ENCODE results near the gene LRPPRC. TPM values are rescaled to one million over a fixed set of nuclear protein-coding genes. Genes with fewer than 3 reads are reported as not detected.
"Not testable (repeated sequence)": the region's sequence is repeated elsewhere in the genome, so short reads cannot be mapped to it uniquely, and the experiment has no call there.

Gene LRPPRC
- total RNA-seq, 4 donors from 2014 or later = 75.9 to 95.3 (median 81.5) TPM

GRCh38 chr2:43925431-43925830, 70.4 kb downstream of the LRPPRC start:
- H3K36me3 ChIP-seq = peaks cover 3 to 49% of the 10 kb centered on the region in 2 donors
- no peak for ATAC-seq

GRCh38 chr2:43924463-43924862, 71.3 kb downstream of the LRPPRC start:
- TF ChIP-seq CTCF (IDR thresholded peaks at IDR 0.05 in 4 of 5, conservative IDR thresholded peaks at IDR 0.05 in 1 of 5) (no peak), POLR2A (IDR thresholded peaks at IDR 0.05) (no peak)
- Histone ChIP-seq H3K4me3 (no peak overlapping the region), H3K27me3 (no peaks in the 10 kb centered on the region), H3K36me3 (peaks cover 3 to 49% of the 10 kb centered on the region in 2 donors), H3K4me1 (no peaks in the 10 kb centered on the region), H3K27ac (no peak overlapping the region), H3K9me3 (no peaks in the 10 kb centered on the region)
- ATAC-seq = no peak
- no peak for DNase-seq
- intact Hi-C loops (cut with DNase I; ENCODE audit: low total_unique reads) (no loop called here), in situ Hi-C loops (cut with MboI; ENCODE audit: low sequenced_read_pairs in 4 of 4) (no loop called here)

More at GRCh38 chr2:43925431-43925830, 70.4 kb downstream of the LRPPRC start:
- no peak for DNase-seq
- TF ChIP-seq CTCF (IDR thresholded peaks at IDR 0.05 in 4 of 5, conservative IDR thresholded peaks at IDR 0.05 in 1 of 5) = no peak
- TF ChIP-seq POLR2A (IDR thresholded peaks at IDR 0.05) = no peak
- in situ Hi-C loops (cut with MboI; ENCODE audit: low sequenced_read_pairs in 4 of 4) (no loop called here), intact Hi-C loops (cut with DNase I; ENCODE audit: low total_unique reads) (no loop called here)
- Histone ChIP-seq H3K27ac (no peak overlapping the region), H3K9me3 (no peaks in the 10 kb centered on the region), H3K4me1 (no peaks in the 10 kb centered on the region), H3K4me3 (no peak overlapping the region), H3K27me3 (no peaks in the 10 kb centered on the region)

- H3K4me1 ChIP-seq; H3K27me3 ChIP-seq; H3K27ac ChIP-seq; ATAC-seq; DNase-seq; in situ Hi-C loops (cut with MboI; ENCODE audit: low sequenced_read_pairs in 4 of 4); H3K9me3 ChIP-seq; H3K4me3 ChIP-seq; intact Hi-C loops (cut with DNase I; ENCODE audit: low total_unique reads): not testable (repeated sequence)
- H3K36me3 ChIP-seq = peaks cover 0 to 64% of the 10 kb centered on the region in 2 donors
Measured at GRCh38 chr2:43911136-43911790, 84.5 kb downstream of the LRPPRC start.

- in situ Hi-C loops (cut with MboI; ENCODE audit: low sequenced_read_pairs in 4 of 4) = no loop called here
- intact Hi-C loops (cut with DNase I; ENCODE audit: low total_unique reads) = no loop called here
- no peak for DNase-seq
Measured at GRCh38 chr2:43906448-43907109, 89.2 kb downstream of the LRPPRC start.

More at GRCh38 chr2:43906448-43907109, 89.2 kb downstream of the LRPPRC start:
- H3K9me3 ChIP-seq = no peaks in the 10 kb centered on the region
- H3K27ac ChIP-seq = no peak overlapping the region
- no peaks in the 10 kb centered on the region for H3K4me1 ChIP-seq
- no peak for TF ChIP-seq CTCF (IDR thresholded peaks at IDR 0.05 in 4 of 5, conservative IDR thresholded peaks at IDR 0.05 in 1 of 5)
- no peak for TF ChIP-seq POLR2A (IDR thresholded peaks at IDR 0.05)
- no peak for ATAC-seq
- H3K36me3 ChIP-seq = peaks cover 0 to 35% of the 10 kb centered on the region in 2 donors
- no peak overlapping the region for H3K4me3 ChIP-seq
- no peaks in the 10 kb centered on the region for H3K27me3 ChIP-seq

Data from gastrocnemius medialis (tissue), 4 donors.